Measurements from ENCODE around the gene OTOG. TPM values are rescaled to one million over a fixed set of nuclear protein-coding genes. Genes with fewer than 3 reads are reported as not detected.
A peak's percentile ranks its signal among the peaks of the same experiment; 100 is the strongest.

Gene OTOG
- total RNA-seq, 1 experiment from 2014 or later = not detected

- intact Hi-C loops (cut with micrococcal nuclease) = no loop called here
- ChIA-PET CTCF (interaction anchor here (0.6 to 3.5 kb wide), 49 partner anchors 9 to 549 kb away, joined by 3 to 68 read pairs (median 4); partner anchors contain the start of genes KCNJ11 and OTOG), POLR2A (interaction anchor here (1.5 to 1.9 kb wide), 2 partner anchors 144 to 174 kb away, joined by 4 to 5 read pairs; no protein-coding TSS in a partner anchor)
- Mint-ChIP-seq H3K4me3 (ENCODE audit: unreplicated experiment) (no peak overlapping the region), H3K4me1 (ENCODE audit: insufficient read depth, unreplicated experiment) (no peaks in the 10 kb centered on the region), H3K36me3 (ENCODE audit: insufficient read depth, unreplicated experiment) (no peaks in the 10 kb centered on the region), H3K27ac (ENCODE audit: low read depth, unreplicated experiment) (no peak overlapping the region), H3K27me3 (ENCODE audit: insufficient read depth, unreplicated experiment) (peaks cover 39% of the 10 kb centered on the region), H3K9me3 (ENCODE audit: unreplicated experiment) (no peaks in the 10 kb centered on the region)
- no peak for DNase-seq (ENCODE audit: unreplicated experiment)
- no peak for TF ChIP-seq CTCF (IDR thresholded peaks at IDR 0.05; ENCODE audit: unreplicated experiment)
- no TSS peak for BruUV-seq (replicated peaks)
These were observed 19.4 kb upstream of the OTOG start for GRCh38 chr11:17527628-17527995.

DNA sequence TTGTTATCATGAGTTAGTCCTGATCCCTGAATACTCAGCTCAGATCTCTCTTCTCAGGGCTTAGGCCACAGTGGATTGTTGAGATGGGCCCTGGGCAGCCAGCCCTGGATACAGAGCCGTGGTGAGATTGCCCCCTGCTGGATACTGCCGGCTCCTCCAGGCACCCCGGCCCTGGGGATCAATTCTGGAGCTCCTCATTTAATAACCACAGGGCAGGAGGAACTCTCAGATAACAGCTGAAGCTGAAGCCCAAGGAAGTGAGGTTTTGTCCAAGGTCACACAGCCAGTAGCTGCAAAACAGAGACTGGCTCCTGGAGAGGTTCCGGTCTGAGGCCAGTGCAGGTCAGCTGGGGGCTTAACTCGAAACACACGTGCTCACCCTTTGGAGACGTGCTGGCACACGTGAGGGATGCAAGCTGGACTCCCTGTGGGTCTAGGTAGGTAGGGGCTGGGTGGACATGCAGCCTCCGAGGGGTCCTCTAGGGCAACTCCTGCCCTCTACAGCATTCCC lies 18.8 kb upstream of the OTOG start:
- Mint-ChIP-seq H3K4me3 (ENCODE audit: unreplicated experiment) (no peak overlapping the region), H3K9me3 (ENCODE audit: unreplicated experiment) (no peaks in the 10 kb centered on the region), H3K36me3 (ENCODE audit: insufficient read depth, unreplicated experiment) (no peaks in the 10 kb centered on the region), H3K27me3 (ENCODE audit: insufficient read depth, unreplicated experiment) (peaks cover 43% of the 10 kb centered on the region), H3K4me1 (ENCODE audit: insufficient read depth, unreplicated experiment) (no peaks in the 10 kb centered on the region), H3K27ac (ENCODE audit: low read depth, unreplicated experiment) (no peak overlapping the region)
- BruUV-seq (replicated peaks) = no TSS peak
- TF ChIP-seq CTCF (IDR thresholded peaks at IDR 0.05; ENCODE audit: unreplicated experiment) = peak; percentile 70
- ChIA-PET CTCF (interaction anchor here (0.5 to 3.5 kb wide), 52 partner anchors 9 to 904 kb away, joined by 3 to 68 read pairs (median 4); partner anchors contain the start of genes KCNJ11 and OTOG), POLR2A (interaction anchor here (0.6 to 1.9 kb wide), 4 partner anchors 139 to 611 kb away, joined by 3 to 5 read pairs (median 4); no protein-coding TSS in a partner anchor)
- peak; percentile 54 for DNase-seq (ENCODE audit: unreplicated experiment)
- intact Hi-C loops (cut with micrococcal nuclease) = loop anchor here (1.0 kb wide), 2 partner anchors 144 to 298 kb away; no protein-coding TSS in a partner anchor

DNA sequence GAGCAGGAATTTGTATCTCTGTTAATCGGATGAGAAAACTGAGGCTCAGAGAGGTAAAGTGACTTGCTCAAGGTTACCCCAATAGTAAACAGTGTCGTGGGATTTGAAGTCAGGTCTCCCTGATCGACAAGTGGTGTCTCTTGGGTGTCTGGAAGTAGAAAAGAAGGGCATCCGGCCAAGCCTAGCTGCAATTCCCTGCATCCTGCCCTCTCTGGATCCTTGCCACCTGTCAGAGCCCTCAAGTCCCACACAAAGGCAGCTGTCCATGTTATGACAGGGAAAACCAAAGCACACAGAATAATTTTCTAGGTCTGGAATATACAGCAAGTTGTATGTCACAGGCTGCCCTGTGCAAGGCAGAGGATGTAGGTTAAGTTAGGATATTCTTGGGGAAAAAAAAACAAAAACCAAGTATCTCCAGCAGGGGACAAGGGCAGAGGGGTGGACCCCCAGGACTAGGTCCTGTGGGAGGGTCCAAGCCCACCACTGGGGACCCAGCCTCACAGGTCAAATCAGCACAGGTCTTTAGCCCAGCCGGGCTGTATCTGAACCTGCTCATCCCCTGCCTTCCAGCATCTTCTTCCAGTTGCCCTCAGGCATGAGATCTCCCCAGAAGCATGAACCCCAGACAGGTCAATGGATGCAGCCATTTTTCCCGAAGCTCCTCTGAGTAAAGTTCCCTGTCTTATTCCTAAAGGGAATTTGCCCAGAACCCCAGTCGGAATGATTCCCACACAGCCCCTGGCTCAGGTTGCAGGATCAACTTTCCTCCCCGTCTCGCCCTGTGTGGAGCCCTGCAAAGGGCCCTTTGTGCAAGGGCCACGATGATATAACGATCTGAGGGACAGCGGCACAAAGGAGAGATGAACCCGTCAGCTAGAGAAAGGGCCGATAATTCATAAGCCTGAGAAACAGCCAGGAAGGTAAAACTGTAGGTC lies 17.9 kb upstream of the OTOG start:
- DNase-seq (ENCODE audit: unreplicated experiment) = no peak
- intact Hi-C loops (cut with micrococcal nuclease) = loop anchor here (1.0 kb wide), 2 partner anchors 145 to 299 kb away; no protein-coding TSS in a partner anchor
- POLR2A ChIA-PET = interaction anchor here (0.6 to 1.9 kb wide), 5 partner anchors 140 to 612 kb away, joined by 3 to 5 read pairs (median 3); no protein-coding TSS in a partner anchor
- TF ChIP-seq CTCF (IDR thresholded peaks at IDR 0.05; ENCODE audit: unreplicated experiment) = no peak
- CTCF ChIA-PET = interaction anchor here (0.5 to 3.5 kb wide), 22 partner anchors 10 to 692 kb away, joined by 3 to 68 read pairs (median 6); partner anchors contain the start of gene KCNJ11
- no peaks in the 10 kb centered on the region for H3K4me1 Mint-ChIP-seq (ENCODE audit: insufficient read depth, unreplicated experiment)
- H3K27ac Mint-ChIP-seq (ENCODE audit: low read depth, unreplicated experiment) = no peak overlapping the region
- peaks cover 43% of the 10 kb centered on the region for H3K27me3 Mint-ChIP-seq (ENCODE audit: insufficient read depth, unreplicated experiment)
- no peak overlapping the region for H3K4me3 Mint-ChIP-seq (ENCODE audit: unreplicated experiment)
- H3K36me3 Mint-ChIP-seq (ENCODE audit: insufficient read depth, unreplicated experiment) = no peaks in the 10 kb centered on the region
- no TSS peak for BruUV-seq (replicated peaks)
- no peaks in the 10 kb centered on the region for H3K9me3 Mint-ChIP-seq (ENCODE audit: unreplicated experiment)

DNA sequence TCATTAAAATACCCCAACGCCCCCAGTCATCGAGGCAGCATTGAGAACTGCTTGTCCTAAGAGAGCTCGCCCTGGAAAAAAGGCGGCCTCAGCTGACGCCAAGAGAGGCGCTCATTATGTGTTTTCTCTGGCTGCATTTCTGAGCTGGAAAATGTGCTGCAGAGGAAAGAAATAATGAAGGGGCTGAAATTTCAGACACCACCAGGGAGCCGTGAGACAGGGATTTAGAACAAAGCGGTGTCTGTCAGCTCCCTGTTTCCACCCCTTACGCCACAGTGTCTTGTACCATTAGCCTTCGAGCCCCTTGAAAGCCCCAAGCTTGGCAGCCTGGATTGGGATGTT lies 17.2 kb upstream of the OTOG start:
- ChIA-PET CTCF (interaction anchor here (0.5 to 3.5 kb wide), 8 partner anchors 11 to 300 kb away, joined by 3 to 68 read pairs (median 10); no protein-coding TSS in a partner anchor), POLR2A (no interaction called here)
- intact Hi-C loops (cut with micrococcal nuclease) = no loop called here
- TF ChIP-seq CTCF (IDR thresholded peaks at IDR 0.05; ENCODE audit: unreplicated experiment) = no peak
- peaks cover 43% of the 10 kb centered on the region for H3K27me3 Mint-ChIP-seq (ENCODE audit: insufficient read depth, unreplicated experiment)
- H3K4me3 Mint-ChIP-seq (ENCODE audit: unreplicated experiment) = no peak overlapping the region
- DNase-seq (ENCODE audit: unreplicated experiment) = no peak
- no TSS peak for BruUV-seq (replicated peaks)
- no peaks in the 10 kb centered on the region for H3K36me3 Mint-ChIP-seq (ENCODE audit: insufficient read depth, unreplicated experiment)
- H3K9me3 Mint-ChIP-seq (ENCODE audit: unreplicated experiment) = no peaks in the 10 kb centered on the region
- H3K27ac Mint-ChIP-seq (ENCODE audit: low read depth, unreplicated experiment) = no peak overlapping the region
- no peaks in the 10 kb centered on the region for H3K4me1 Mint-ChIP-seq (ENCODE audit: insufficient read depth, unreplicated experiment)

Data from MCF 10A (cell line).